Brain pericyte (primary cell): ENCODE results near the gene GBP2.

Source experiments
- DNase-seq: peaks from one replicate; pipeline ENCODE4 v3.0.0-alpha.2; 2012; ENCODE audit warnings: low read depth, low spot score

GBP2 gene

GRCh38 chr1:89065079-89065868, 60.6 kb downstream of the GBP2 start, which contains the start of gene GBP1:
TSS of gene GBP1 (minus strand) at chr1:89065208. CDS start at chr1:89063234, 1,974 bp downstream.
- DNase-seq, result peak; percentile 30

GRCh38 chr1:89064632-89065031, 61.3 kb downstream of the GBP2 start:
- DNase-seq, result no peak

- DNase-seq, result no peak
Measured at GRCh38 chr1:89063094-89063493, 62.8 kb downstream of the GBP2 start.

- DNase-seq, result no peak
Measured at GRCh38 chr1:89060091-89060490, 65.8 kb downstream of the GBP2 start.
